ENCODE results near the gene TYMP. TPM values are rescaled to one million over a fixed set of nuclear protein-coding genes. Genes with fewer than 3 reads are reported as not detected.

Gene TYMP
- polyA plus RNA-seq, 1 donor (not counting 4 experiments of a cell fraction or from before 2014, with no cell fraction given), result 25.5 TPM

- Histone ChIP-seq H3K27me3 (ENCODE audit: control insufficient read depth, extremely low read depth, insufficient read depth, low read length) (no peaks in the 10 kb centered on the region), H3K4me3 (ENCODE audit: control insufficient read depth in 2 of 3, extremely low read depth in 1 of 3, insufficient read depth in 2 of 3, low read depth in 1 of 3, low read length in 3 of 3) (no peak overlapping the region), H3K79me2 (ENCODE audit: control insufficient read depth, insufficient read depth, low read length) (no peaks in the 10 kb centered on the region), H3K4me2 (ENCODE audit: control insufficient read depth, extremely low read depth, insufficient read depth, low read depth, low read length) (no peak overlapping the region), H3K9me1 (ENCODE audit: control insufficient read depth, extremely low read depth, insufficient read depth, low read length) (no peaks in the 10 kb centered on the region), H4K20me1 (ENCODE audit: control insufficient read depth, extremely low read depth, insufficient read depth, low read length) (no peaks in the 10 kb centered on the region), H3K9me3 (ENCODE audit: control insufficient read depth, low read depth, low read length) (no peaks in the 10 kb centered on the region), H3K36me3 (ENCODE audit: control insufficient read depth in 2 of 2, extremely low read depth in 1 of 2, insufficient read depth in 2 of 2, low read length in 2 of 2) (no peaks in the 10 kb centered on the region), H3K9ac (ENCODE audit: control insufficient read depth, extremely low read depth, insufficient read depth, low read length) (peak overlapping the region; percentile 86), H2AFZ (ENCODE audit: control insufficient read depth, low read length) (no peak overlapping the region), H3K27ac (ENCODE audit: control insufficient read depth, insufficient read depth, low read length) (peak overlapping the region; percentile 98), H3K4me1 (ENCODE audit: control insufficient read depth, extremely low read depth, insufficient read depth, low read length) (peaks cover 56% of the 10 kb centered on the region)
- DNase-seq (ENCODE audit: low read depth, low spot score), result no peak
- FAIRE-seq, result no peak
- dilution Hi-C loops (cut with MboI; ENCODE audit: extremely low pct_ligation_motif_present, low sequenced_read_pairs), result no loop called here
- no peak for TF ChIP-seq CTCF (optimal IDR thresholded peaks at IDR 0.05 in 1 of 3, IDR thresholded peaks at IDR 0.05 in 1 of 3, conservative IDR thresholded peaks at IDR 0.05 in 1 of 3; ENCODE audit: extremely low read depth in 1 of 3, insufficient read depth in 2 of 3, low read length in 3 of 3)
Measured at GRCh38 chr22:50540381-50540780, 10.6 kb upstream of the TYMP start.

- TF ChIP-seq EZH2 (IDR thresholded peaks at IDR 0.05; ENCODE audit: low read length) (no peak), CTCF (optimal IDR thresholded peaks at IDR 0.05 in 1 of 3, IDR thresholded peaks at IDR 0.05 in 1 of 3, conservative IDR thresholded peaks at IDR 0.05 in 1 of 3; ENCODE audit: extremely low read depth in 1 of 3, insufficient read depth in 2 of 3, low read length in 3 of 3) (no peak)
- Histone ChIP-seq H3K27me3 (ENCODE audit: control insufficient read depth, extremely low read depth, insufficient read depth, low read length) (no peaks in the 10 kb centered on the region), H4K20me1 (ENCODE audit: control insufficient read depth, extremely low read depth, insufficient read depth, low read length) (no peaks in the 10 kb centered on the region), H3K27ac (ENCODE audit: control insufficient read depth, insufficient read depth, low read length) (peak overlapping the region; percentile 29), H3K4me2 (ENCODE audit: control insufficient read depth, extremely low read depth, insufficient read depth, low read depth, low read length) (no peak overlapping the region), H3K36me3 (ENCODE audit: control insufficient read depth in 2 of 2, extremely low read depth in 1 of 2, insufficient read depth in 2 of 2, low read length in 2 of 2) (no peaks in the 10 kb centered on the region), H3K4me1 (ENCODE audit: control insufficient read depth, extremely low read depth, insufficient read depth, low read length) (peaks cover 42% of the 10 kb centered on the region), H3K79me2 (ENCODE audit: control insufficient read depth, insufficient read depth, low read length) (no peaks in the 10 kb centered on the region), H2AFZ (ENCODE audit: control insufficient read depth, low read length) (no peak overlapping the region), H3K9me1 (ENCODE audit: control insufficient read depth, extremely low read depth, insufficient read depth, low read length) (no peaks in the 10 kb centered on the region), H3K4me3 (ENCODE audit: control insufficient read depth in 2 of 3, extremely low read depth in 1 of 3, insufficient read depth in 2 of 3, low read depth in 1 of 3, low read length in 3 of 3) (no peak overlapping the region), H3K9me3 (ENCODE audit: control insufficient read depth, low read depth, low read length) (no peaks in the 10 kb centered on the region), H3K9ac (ENCODE audit: control insufficient read depth, extremely low read depth, insufficient read depth, low read length) (no peak overlapping the region)
- dilution Hi-C loops (cut with MboI; ENCODE audit: extremely low pct_ligation_motif_present, low sequenced_read_pairs), result no loop called here
- DNase-seq (ENCODE audit: low read depth, low spot score) (no peak), FAIRE-seq (no peak)
Measured at GRCh38 chr22:50537765-50538164, 8.0 kb upstream of the TYMP start.

All from keratinocyte (primary cell).